ENCODE measurements around the gene CCDC71.

The CCDC71 gene

DNA sequence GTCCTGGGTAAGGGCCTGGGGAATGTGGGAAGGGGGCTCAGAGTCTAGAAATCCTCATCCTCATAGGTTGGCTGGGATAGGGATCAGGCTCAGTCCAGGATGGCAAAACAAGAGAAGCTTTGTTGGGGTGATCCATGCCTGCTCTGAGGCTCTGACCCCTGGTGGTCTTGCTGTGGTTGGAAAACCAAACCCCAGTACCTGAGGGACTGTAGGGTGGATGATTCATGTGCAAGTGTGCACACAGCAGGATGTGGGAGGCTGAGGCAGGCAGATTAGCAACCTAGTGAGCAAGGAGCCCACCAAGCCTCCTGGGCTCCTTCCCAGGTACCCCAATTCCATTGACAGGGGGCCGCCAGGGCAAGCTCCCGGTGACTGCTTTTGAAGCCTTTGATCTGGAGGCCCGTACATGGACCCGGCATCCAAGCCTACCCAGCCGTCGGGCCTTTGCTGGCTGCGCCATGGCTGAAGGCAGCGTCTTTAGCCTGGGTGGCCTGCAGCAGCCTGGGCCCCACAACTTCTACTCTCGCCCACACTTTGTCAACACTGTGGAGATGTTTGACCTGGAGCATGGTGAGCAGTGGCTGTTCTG, 8.4 kb upstream of the CCDC71 start:
- no peak for DNase-seq (ENCODE audit: low spot score in 2 of 2)
- no peak overlapping the region for H3K4me3 ChIP-seq
- H3K4me1 ChIP-seq: peaks cover 14% of the 10 kb centered on the region
- no peaks in the 10 kb centered on the region; the same call in 1 of the 2 replicates for H3K36me3 ChIP-seq (replicated peaks)
- H3K27me3 ChIP-seq (ENCODE audit: low read depth): no peaks in the 10 kb centered on the region
- in situ Hi-C loops (cut with MboI; ENCODE audit: low sequenced_read_pairs): loop anchor here (25.0 kb wide), 1 partner anchor 263 kb away; the partner anchor contains the start of gene NICN1
- H3K9me3 ChIP-seq: no peaks in the 10 kb centered on the region

DNA sequence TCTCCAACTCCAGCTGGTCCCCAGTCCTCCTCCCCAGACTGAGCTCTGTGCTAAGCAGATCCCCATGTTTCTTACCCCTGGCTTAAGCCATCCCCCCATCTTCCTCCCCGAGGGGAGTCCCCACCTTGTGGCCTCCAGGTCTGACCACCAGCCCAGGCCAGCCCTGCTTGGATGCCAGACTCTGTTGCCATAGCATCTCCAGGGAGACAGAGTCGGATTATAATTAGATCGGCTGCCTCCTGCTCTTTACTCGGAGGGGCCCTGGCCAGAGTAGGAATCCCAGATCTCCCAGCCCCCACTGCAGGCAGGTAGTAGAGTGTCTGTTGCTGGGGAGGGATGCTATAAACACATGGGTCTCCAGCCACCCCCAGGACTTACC, 7.7 kb upstream of the CCDC71 start:
- Histone ChIP-seq H3K9me3 (no peaks in the 10 kb centered on the region), H3K4me3 (no peak overlapping the region), H3K27me3 (ENCODE audit: low read depth) (no peaks in the 10 kb centered on the region), H3K4me1 (peaks cover 14% of the 10 kb centered on the region), H3K36me3 (replicated peaks) (no peaks in the 10 kb centered on the region; the same call in 1 of the 2 replicates)
- DNase-seq (ENCODE audit: low spot score in 2 of 2): peak in 1 of 2 experiments; percentile 33
- in situ Hi-C loops (cut with MboI; ENCODE audit: low sequenced_read_pairs): loop anchor here (25.0 kb wide), 1 partner anchor 264 kb away; the partner anchor contains the start of gene NICN1

DNA sequence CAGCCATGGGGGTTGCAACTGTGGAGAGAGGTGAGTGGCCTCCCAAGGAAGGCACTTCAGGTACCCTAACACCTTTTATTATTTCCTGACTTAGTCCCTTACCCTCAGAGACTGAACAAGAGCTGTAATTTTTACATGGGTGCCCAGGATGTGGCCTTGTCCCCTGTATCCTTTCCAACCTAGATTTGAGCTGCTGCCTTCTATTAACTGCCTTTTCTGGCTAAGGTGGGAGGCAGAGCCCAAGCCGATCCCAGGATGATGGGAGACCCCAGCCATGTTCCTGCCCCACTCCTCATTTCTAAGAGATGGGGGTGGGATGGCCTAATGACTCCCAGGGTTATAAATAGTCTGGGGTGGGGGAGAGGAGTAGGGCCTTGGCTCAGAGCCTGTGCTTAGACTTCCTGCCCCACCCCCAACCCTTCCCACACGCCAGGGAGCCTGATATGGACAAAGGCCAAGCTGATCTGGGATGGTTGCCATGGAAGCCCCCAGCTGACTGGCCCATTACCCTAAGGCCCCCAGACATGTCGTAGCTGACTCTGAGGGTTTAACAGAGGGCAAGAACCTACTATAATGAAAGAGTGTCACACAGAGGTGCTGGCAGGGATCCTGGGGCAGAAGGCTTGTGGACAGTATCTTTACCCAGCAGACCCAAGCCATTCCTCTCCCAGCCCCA, 7.1 kb upstream of the CCDC71 start:
- Histone ChIP-seq H3K36me3 (replicated peaks) (no peaks in the 10 kb centered on the region; the same call in 1 of the 2 replicates), H3K9me3 (no peaks in the 10 kb centered on the region), H3K4me1 (peaks cover 14% of the 10 kb centered on the region), H3K27me3 (ENCODE audit: low read depth) (no peaks in the 10 kb centered on the region), H3K4me3 (no peak overlapping the region)
- DNase-seq (ENCODE audit: low spot score in 2 of 2): peak in 1 of 2 experiments; percentile 68
- in situ Hi-C loops (cut with MboI; ENCODE audit: low sequenced_read_pairs): loop anchor here (25.0 kb wide), 1 partner anchor 264 kb away; the partner anchor contains the start of gene NICN1

DNA sequence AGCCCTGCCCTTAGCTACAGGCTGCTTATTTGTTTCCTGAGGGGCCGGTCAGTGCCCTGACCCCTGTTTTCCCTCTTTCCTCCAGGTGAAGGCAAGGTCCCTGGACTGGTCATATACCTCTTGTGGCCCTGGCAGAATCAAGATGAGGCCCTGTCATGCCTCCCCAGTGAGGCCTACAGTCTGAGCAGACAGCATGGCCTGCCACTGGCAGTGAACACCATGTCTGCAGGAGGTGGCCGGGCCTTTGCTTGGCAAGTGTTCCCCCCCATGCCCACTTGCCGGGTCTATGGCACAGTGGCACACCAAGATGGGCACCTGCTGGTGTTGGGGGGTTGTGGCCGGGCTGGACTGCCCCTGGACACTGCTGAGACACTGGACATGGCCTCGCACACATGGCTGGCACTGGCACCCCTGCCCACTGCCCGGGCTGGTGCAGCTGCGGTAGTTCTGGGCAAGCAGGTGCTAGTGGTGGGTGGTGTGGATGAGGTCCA, 6.5 kb upstream of the CCDC71 start:
- in situ Hi-C loops (cut with MboI; ENCODE audit: low sequenced_read_pairs): loop anchor here (25.0 kb wide), 1 partner anchor 265 kb away; the partner anchor contains the start of gene NICN1
- Histone ChIP-seq H3K9me3 (no peaks in the 10 kb centered on the region), H3K4me1 (peaks cover 14% of the 10 kb centered on the region), H3K4me3 (no peak overlapping the region), H3K36me3 (replicated peaks) (no peaks in the 10 kb centered on the region; the same call in 1 of the 2 replicates), H3K27me3 (ENCODE audit: low read depth) (no peaks in the 10 kb centered on the region)
- no peak for DNase-seq (ENCODE audit: low spot score in 2 of 2)

DNA sequence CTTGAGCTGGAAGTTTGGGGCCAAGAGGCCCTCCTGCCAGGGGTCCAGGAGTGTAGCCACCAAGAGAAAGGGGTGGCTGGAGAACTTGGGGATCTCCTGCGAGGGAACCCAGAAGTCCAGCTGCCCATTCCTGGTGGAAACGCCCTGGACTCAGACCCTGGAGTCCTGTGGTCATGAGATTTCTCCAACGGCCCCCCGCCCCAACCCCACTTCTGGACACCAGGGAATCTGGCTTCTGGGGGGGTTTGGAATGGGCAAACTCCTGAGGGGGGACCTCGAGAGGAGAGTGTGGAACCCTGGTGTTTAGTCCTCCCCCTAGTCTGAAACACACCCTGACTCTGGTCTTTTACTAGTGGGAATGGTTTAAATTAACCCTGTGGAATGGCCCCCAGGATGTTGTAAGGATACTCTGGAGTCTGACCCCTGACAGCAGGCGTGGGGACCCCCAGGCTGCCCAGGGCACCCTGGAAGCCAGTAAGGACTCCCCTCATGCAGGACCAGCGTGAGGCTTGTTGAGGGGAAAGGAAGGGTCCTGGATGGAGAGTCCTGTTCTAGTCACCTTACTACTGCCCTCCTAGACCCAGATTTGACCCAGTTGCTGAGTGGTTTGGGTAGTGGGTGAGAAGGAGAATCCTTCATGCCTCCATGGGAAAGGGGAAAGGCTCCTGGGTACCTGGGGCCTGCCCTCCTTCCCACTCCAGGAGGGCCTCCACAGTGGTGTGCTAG, 5.8 kb upstream of the CCDC71 start:
- peaks cover 14% of the 10 kb centered on the region for H3K4me1 ChIP-seq
- in situ Hi-C loops (cut with MboI; ENCODE audit: low sequenced_read_pairs): loop anchor here (25.0 kb wide), 1 partner anchor 265 kb away; the partner anchor contains the start of gene NICN1
- no peaks in the 10 kb centered on the region; the same call in 1 of the 2 replicates for H3K36me3 ChIP-seq (replicated peaks)
- no peaks in the 10 kb centered on the region for H3K27me3 ChIP-seq (ENCODE audit: low read depth)
- no peak for DNase-seq (ENCODE audit: low spot score in 2 of 2)
- no peaks in the 10 kb centered on the region for H3K9me3 ChIP-seq
- H3K4me3 ChIP-seq: peak overlapping the region; percentile 53

DNA sequence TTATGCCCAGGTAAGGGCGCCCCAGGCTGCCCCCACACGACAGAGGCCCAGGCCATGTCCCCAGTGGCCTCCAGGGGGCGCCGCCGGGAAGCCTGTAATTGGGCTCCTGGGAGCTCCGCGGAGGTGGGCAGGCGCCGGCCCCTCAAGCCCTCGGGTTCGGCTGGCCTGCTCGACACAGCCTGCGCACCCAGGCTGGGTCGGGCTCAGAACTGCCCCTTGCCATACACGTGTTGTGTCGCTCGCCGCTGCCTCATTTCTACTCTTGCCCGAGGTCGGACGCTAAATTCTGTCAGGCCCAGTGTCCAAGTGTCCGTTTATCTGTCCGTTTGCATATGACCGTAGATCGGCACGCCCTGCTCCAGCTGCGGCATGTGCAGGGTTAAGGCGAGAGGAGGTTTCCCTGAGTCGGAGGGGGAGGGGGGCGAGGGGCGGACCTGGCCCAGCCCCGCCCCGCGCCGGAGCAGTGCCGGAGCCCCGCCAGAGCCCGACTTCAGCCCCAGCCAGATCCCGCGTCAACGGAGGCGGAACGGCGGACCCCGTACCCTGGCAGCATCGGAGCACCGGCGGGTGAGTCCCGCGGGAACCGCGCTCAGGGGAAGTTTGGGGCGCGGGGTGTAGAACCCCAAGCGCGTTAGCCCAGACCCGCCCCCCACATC, 5.1 kb upstream of the CCDC71 start, which contains the start of gene KLHDC8B:
Gene KLHDC8B, plus strand, starts transcription at position 480 of the 656 bp plus-strand sequence. CDS start 1,172 bp downstream, outside the sequence.
- Histone ChIP-seq H3K9me3 (no peaks in the 10 kb centered on the region), H3K36me3 (replicated peaks) (no peaks in the 10 kb centered on the region; the same call in 1 of the 2 replicates), H3K4me1 (peaks cover 19% of the 10 kb centered on the region), H3K27me3 (ENCODE audit: low read depth) (no peaks in the 10 kb centered on the region), H3K4me3 (peak within 1 kb of the TSS; percentile 53)
- peak; percentile 80 to 93 for DNase-seq (ENCODE audit: low spot score in 2 of 2)
- in situ Hi-C loops (cut with MboI; ENCODE audit: low sequenced_read_pairs): loop anchor here (25.0 kb wide), 1 partner anchor 266 kb away; the partner anchor contains the start of gene NICN1

DNA sequence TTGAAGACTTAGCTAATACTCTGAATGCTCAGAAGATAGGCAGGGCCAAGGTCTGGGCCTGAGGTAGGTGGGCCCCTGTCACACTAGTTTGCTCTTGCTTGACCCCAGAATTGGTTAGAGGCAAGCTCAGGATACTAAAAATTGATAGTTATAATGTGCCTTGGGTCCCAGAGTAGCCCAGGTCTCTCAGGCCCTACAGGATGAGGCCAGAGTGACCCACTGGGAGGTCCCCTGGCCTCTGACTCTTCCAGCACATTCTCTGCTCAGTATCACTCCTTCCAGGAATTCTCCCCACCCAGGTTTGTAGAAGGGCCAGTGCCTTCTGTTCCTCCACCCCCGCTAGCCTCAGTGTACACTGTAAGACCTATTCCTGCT, 4.6 kb upstream of the CCDC71 start:
- in situ Hi-C loops (cut with MboI; ENCODE audit: low sequenced_read_pairs): loop anchor here (25.0 kb wide), 1 partner anchor 267 kb away; the partner anchor contains the start of gene NICN1
- Histone ChIP-seq H3K4me1 (peaks cover 20% of the 10 kb centered on the region), H3K9me3 (no peaks in the 10 kb centered on the region), H3K4me3 (peak overlapping the region; percentile 53), H3K27me3 (ENCODE audit: low read depth) (no peaks in the 10 kb centered on the region), H3K36me3 (replicated peaks) (no peaks in the 10 kb centered on the region; the same call in none of the 2 replicates)
- no peak for DNase-seq (ENCODE audit: low spot score in 2 of 2)

DNA sequence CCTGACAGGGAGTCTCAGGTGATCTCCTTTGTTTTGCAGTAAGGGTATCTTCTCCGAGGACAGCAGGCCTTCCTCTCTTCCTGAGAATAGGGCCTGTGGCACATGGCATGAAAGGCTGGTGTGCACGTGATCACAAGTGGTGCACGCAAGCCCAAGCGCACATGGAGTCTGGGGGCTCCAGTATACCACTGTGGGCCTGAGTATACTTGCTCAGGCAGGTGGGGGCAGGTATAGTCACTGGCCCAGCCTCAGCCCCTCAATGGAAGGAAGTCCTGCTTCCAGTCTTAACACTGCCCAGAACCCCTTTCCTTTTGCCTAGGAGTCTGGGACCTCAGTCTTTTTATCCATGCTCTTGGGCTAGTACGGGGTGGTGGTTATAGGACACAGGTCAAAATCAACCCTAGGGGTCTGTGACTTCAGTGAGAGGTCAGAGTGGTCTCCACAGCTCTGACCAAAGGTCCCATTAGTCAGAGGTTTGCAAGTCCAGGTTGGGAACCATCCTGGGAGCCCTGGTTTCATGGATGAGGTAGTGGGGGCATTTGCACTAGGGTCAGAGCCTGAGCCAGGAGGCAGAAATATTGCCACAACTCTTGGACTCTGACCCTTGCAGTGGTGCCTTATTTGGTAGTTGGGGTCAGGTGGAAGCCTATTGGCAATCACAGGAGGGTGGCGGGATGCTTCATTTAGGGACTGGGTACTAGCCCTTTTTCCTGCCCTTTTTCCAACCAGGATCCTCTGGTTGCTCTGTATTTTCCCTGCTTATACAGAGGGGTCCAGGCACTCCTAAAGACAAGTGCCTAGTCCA, 823 bp upstream of the CCDC71 start:
- Histone ChIP-seq H3K27me3 (ENCODE audit: low read depth) (no peaks in the 10 kb centered on the region), H3K36me3 (replicated peaks) (peaks cover 20% of the 10 kb centered on the region), H3K4me3 (peak overlapping the region; percentile 88), H3K9me3 (no peaks in the 10 kb centered on the region), H3K4me1 (peaks cover 10% of the 10 kb centered on the region)
- in situ Hi-C loops (cut with MboI; ENCODE audit: low sequenced_read_pairs): loop anchor here (25.0 kb wide), 1 partner anchor 270 kb away; the partner anchor contains the start of gene NICN1
- DNase-seq (ENCODE audit: low spot score in 2 of 2): no peak

DNA sequence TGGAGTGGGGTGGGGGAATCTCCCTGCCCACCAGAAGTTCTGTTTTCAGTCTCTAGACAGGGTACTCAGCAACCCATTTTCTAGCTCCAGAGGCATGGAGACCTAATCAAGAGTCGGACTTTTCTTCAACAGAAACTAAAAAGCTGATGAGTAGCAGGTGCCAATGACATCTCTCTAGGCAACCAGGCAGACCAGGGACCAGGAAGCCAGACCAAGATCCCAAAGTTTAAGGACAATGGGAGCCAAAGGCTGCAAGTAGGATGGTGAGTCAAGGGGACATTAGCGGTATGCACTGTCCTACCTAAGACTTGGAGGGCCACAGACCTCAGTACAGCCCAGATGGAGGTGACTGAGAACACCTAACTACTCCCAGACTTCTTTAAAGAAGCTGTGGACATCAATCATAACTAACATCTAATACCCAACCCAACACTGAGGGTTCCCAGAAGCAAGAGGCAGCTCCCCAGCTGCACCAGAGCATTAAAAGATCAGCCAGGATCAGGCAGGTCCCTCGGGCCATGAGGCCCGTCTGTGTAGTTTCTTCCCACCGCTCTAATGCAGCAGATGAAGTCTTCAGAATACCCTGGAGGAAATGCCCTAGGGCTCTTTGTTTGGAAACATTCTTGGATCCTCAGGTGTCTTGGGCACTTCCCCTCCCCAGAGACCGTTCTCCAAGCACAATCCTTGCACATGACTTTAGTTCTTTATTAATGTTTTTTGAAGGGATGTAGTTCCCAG, 979 bp downstream of the CCDC71 start:
- Histone ChIP-seq H3K9me3 (no peaks in the 10 kb centered on the region), H3K4me3 (peak overlapping the region; percentile 88), H3K36me3 (replicated peaks) (peaks cover 20% of the 10 kb centered on the region), H3K27me3 (ENCODE audit: low read depth) (no peaks in the 10 kb centered on the region), H3K4me1 (peaks cover 9% of the 10 kb centered on the region)
- DNase-seq (ENCODE audit: low spot score in 2 of 2): peak in 1 of 2 experiments; percentile 18
- in situ Hi-C loops (cut with MboI; ENCODE audit: low sequenced_read_pairs): loop anchor here (25.0 kb wide), 1 partner anchor 272 kb away; the partner anchor contains the start of gene NICN1

DNA sequence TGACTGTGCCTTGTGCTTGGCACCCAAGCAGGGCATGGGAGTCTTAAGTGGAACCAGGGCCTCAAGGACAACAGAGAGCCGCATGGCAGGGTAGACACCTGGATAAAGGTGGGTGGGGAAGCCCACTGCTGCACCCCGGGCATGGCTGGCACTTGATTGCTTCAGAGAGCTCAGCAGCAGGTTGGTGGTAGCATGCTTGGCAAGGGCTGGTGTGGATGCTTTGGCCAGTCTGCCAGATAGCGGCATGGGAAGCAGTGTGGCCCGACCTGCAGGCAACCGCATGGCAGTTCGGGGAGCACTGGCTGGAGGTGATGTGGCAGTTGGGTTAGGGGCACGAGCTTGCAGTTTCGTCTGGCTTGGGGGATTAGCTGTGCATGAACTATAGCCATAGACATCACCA, 2.5 kb downstream of the CCDC71 start:
- Histone ChIP-seq H3K9me3 (no peaks in the 10 kb centered on the region), H3K36me3 (replicated peaks) (peaks cover 20% of the 10 kb centered on the region), H3K4me3 (no peak overlapping the region), H3K4me1 (peaks cover 9% of the 10 kb centered on the region), H3K27me3 (ENCODE audit: low read depth) (no peaks in the 10 kb centered on the region)
- in situ Hi-C loops (cut with MboI; ENCODE audit: low sequenced_read_pairs): loop anchor here (25.0 kb wide), 1 partner anchor 274 kb away; the partner anchor contains the start of gene NICN1
- no peak for DNase-seq (ENCODE audit: low spot score in 2 of 2)

DNA sequence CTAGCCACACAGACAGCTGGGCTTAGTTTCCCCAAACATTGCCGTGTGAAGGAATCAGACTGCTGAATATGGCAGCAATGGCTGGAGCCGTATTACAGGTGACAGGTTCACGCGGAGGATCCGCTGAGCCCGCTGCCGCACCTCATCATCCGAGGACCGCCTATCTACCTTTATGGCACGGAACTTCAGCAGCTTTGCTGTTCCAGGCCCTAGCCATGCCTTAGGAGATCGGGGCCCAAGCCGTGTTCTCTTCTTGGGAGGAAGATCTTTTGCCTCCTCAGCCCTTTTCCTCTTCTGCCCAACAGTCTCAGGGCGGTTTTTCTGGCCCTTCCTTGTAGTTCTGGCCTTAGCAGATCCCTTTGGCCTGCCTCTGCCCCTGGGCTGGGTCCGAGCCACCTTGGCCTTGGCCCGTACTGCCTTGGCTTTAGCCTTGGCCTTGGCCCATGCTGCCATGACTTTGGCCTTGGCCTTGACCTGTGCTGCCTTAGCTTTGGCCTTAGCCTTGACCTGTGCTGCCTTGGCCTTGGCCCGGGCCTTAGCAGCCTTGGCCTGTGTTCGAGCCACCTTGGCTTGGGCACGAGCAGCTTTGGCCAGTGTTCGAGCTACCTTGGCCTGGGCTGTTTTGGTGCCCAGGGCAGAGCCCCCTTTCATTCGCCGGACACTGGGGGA, 3.2 kb downstream of the CCDC71 start:
- Histone ChIP-seq H3K36me3 (replicated peaks) (peaks cover 20% of the 10 kb centered on the region), H3K27me3 (ENCODE audit: low read depth) (no peaks in the 10 kb centered on the region), H3K9me3 (no peaks in the 10 kb centered on the region), H3K4me1 (peaks cover 9% of the 10 kb centered on the region), H3K4me3 (no peak overlapping the region)
- DNase-seq (ENCODE audit: low spot score in 2 of 2): no peak
- in situ Hi-C loops (cut with MboI; ENCODE audit: low sequenced_read_pairs): loop anchor here (25.0 kb wide), 1 partner anchor 274 kb away; the partner anchor contains the start of gene NICN1
